H54 (cell line): ENCODE results near the gene SEPTIN3.

Experiments used
- DNase-seq: peaks from one replicate; pipeline ENCODE4 v3.0.0; 2011; ENCODE audit warnings: low spot score, mixed read lengths; ENCODE audit not compliant: insufficient read length
- FAIRE-seq: peaks from 3 replicates; lab custom pipeline; 2011; peaks lifted over from hg19 to GRCh38; lab: Jason Lieb, UNC
- POLR2A ChIP-seq: IDR thresholded peaks from 2 replicates; pipeline ENCODE4 v1.6.1; 2011; ENCODE audit warnings: low read depth, mild to moderate bottlenecking, low read length

SEPTIN3 gene

GRCh38 chr22:41969110-41969646 is at the start of gene SEPTIN3:
SEPTIN3 (plus strand) TSS chr22:41969443; CDS start chr22:41971493, 2,050 bp downstream.
- no peak for FAIRE-seq
- no peak for TF ChIP-seq POLR2A
- DNase-seq, result no peak

GRCh38 chr22:41920271-41920976 is 48.8 kb upstream of the SEPTIN3 start:
- no peak for DNase-seq
- TF ChIP-seq POLR2A, result no peak
- FAIRE-seq, result no peak

GRCh38 chr22:41922328-41922727 is 46.9 kb upstream of the SEPTIN3 start:
- FAIRE-seq (no peak), DNase-seq (no peak)
- TF ChIP-seq POLR2A, result no peak

GRCh38 chr22:41922940-41923594 is 46.2 kb upstream of the SEPTIN3 start:
- FAIRE-seq, result no peak

GRCh38 chr22:41923595-41924276 is 45.5 kb upstream of the SEPTIN3 start:
- no peak for TF ChIP-seq POLR2A
- FAIRE-seq, result no peak
- no peak for DNase-seq

More at GRCh38 chr22:41922940-41923594, 46.2 kb upstream of the SEPTIN3 start:
- DNase-seq, result no peak
- TF ChIP-seq POLR2A, result no peak

- DNase-seq (no peak), FAIRE-seq (no peak)
- no peak for TF ChIP-seq POLR2A
Measured at GRCh38 chr22:41925783-41926460, 43.3 kb upstream of the SEPTIN3 start.

- no peak for TF ChIP-seq POLR2A
- DNase-seq (no peak), FAIRE-seq (no peak)
Measured at GRCh38 chr22:41927813-41928212, 41.4 kb upstream of the SEPTIN3 start.

- TF ChIP-seq POLR2A, result no peak
- DNase-seq (no peak), FAIRE-seq (no peak)
Measured at GRCh38 chr22:41928593-41929417, 40.4 kb upstream of the SEPTIN3 start.

- no peak for FAIRE-seq
- no peak for DNase-seq
Measured at GRCh38 chr22:41929418-41929810, 39.8 kb upstream of the SEPTIN3 start.

GRCh38 chr22:41931701-41932269 is 37.5 kb upstream of the SEPTIN3 start:
- no peak for TF ChIP-seq POLR2A
- DNase-seq (no peak), FAIRE-seq (no peak)

More at GRCh38 chr22:41929418-41929810, 39.8 kb upstream of the SEPTIN3 start:
- TF ChIP-seq POLR2A, result no peak

- no peak for TF ChIP-seq POLR2A
- DNase-seq (no peak), FAIRE-seq (no peak)
Measured at GRCh38 chr22:41932353-41932752, 36.9 kb upstream of the SEPTIN3 start.

GRCh38 chr22:41933411-41934177 is 35.6 kb upstream of the SEPTIN3 start:
- FAIRE-seq, result no peak
- TF ChIP-seq POLR2A, result no peak
- no peak for DNase-seq
